Prostate gland (tissue), 2 donors: ENCODE data around the gene MYL12B. TPM values are rescaled to one million over a fixed set of nuclear protein-coding genes. Genes with fewer than 3 reads are reported as not detected.
"Not testable (repeated sequence)": the region's sequence is repeated elsewhere in the genome, so short reads cannot be mapped to it uniquely, and the experiment has no call there.

ENCODE experiments used
- DNase-seq: peaks from one replicate; pipeline ENCODE4 v3.0.0-alpha.2; 2019; ENCODE audit warnings: low spot score
- H3K27ac ChIP-seq, 2 donors: fragments of 200-600 bp; sonication (generic); 2 replicates each; pipeline ENCODE4 v1.5.1; 2017 to 2019
- H3K27me3 ChIP-seq: fragments of 200-600 bp; sonication (generic); replicated peaks from 2 replicates; pipeline ENCODE4 v1.5.1; 2019; ENCODE audit not compliant: insufficient read depth
- H3K36me3 ChIP-seq, 2 donors: fragments of 200-600 bp; sonication (generic); 1 replicate in 1 of 2; 2 replicates in 1 of 2; pipeline versions ENCODE4 v1.5.1 to v1.8.1; 2017 to 2019
- H3K4me1 ChIP-seq: fragments of 200-600 bp; sonication (generic); replicated peaks from 2 replicates; pipeline ENCODE4 v1.5.1; 2019
- H3K4me3 ChIP-seq, 2 donors: fragments of 200-600 bp; sonication (generic); 2 replicates each; pipeline ENCODE4 v1.5.1; 2017 to 2019
- H3K9me3 ChIP-seq: fragments of 200-600 bp; sonication (generic); 2 replicates; pipeline ENCODE4 v1.5.1; 2017
- CTCF ChIP-seq, 4 experiments: fragments of 200-600 bp in 2 of 4; fragments of 450-650 bp in 2 of 4; sonication (generic) in 2 of 4; IDR thresholded peaks; 1 replicate in 3 of 4; 2 replicates in 1 of 4; pipeline ENCODE4 v1.5.1; 2016 to 2019; ENCODE audit warnings: antibody characterized with exemption in 4 of 4, mild to moderate bottlenecking in 2 of 4, moderate library complexity in 2 of 4
- POLR2A ChIP-seq: fragments of 450-650 bp; IDR thresholded peaks from one replicate; pipeline ENCODE4 v1.6.1; 2016; ENCODE audit warnings: antibody characterized with exemption, mild to moderate bottlenecking
- POLR2AphosphoS5 ChIP-seq: sonication (generic); formaldehyde crosslinking; IDR thresholded peaks from one replicate; pipeline ENCODE4 v1.6.1; 2017; ENCODE audit warnings: antibody characterized with exemption
- WGBS: methylation state at CpG from one replicate; pipeline ENCODE4 v1.1.5; 2018; 5-methylcytosine and 5-hydroxymethylcytosine counted together
- intact Hi-C: fragments of 100-400 bp; cut with DNase I; formaldehyde crosslinking; loops from one replicate; pipeline ENCODE4 v1.14.2; 2022
- total RNA-seq, 2 donors: library from RNA; depleted of rRNA; stranded (reverse); fragments of >200 nt; gene quantifications; one replicate each; pipeline ENCODE4 v1.1.0, GENCODE V29; 2016

MYL12B gene
- total RNA-seq, 2 donors from 2014 or later: 254 to 310 TPM

- no peak overlapping the region for H3K4me3 ChIP-seq
- no peak overlapping the region for H3K27ac ChIP-seq
- DNase-seq: no peak
- WGBS: 94% methylated on average over 5 of the region's 5 CpGs
- H3K9me3 ChIP-seq: no peaks in the 10 kb centered on the region
- H3K27me3 ChIP-seq: no peaks in the 10 kb centered on the region
- H3K36me3 ChIP-seq: no peaks in the 10 kb centered on the region
- TF ChIP-seq CTCF (IDR thresholded peaks at IDR 0.05) (no peak), POLR2A (no peak), POLR2AphosphoS5 (no peak)
- intact Hi-C loops: no loop called here
- H3K4me1 ChIP-seq: no peaks in the 10 kb centered on the region
Measured at GRCh38 chr18:3216987-3217386, 44.9 kb upstream of the MYL12B start.

- 35% methylated on average over 3 of the region's 3 CpGs for WGBS
Measured at GRCh38 chr18:3217948-3218647, 43.8 kb upstream of the MYL12B start.

GRCh38 chr18:3218819-3219218, 43.1 kb upstream of the MYL12B start:
- Histone ChIP-seq H3K36me3 (no peaks in the 10 kb centered on the region), H3K27ac (no peak overlapping the region), H3K9me3 (no peaks in the 10 kb centered on the region), H3K4me3 (no peak overlapping the region), H3K27me3 (no peaks in the 10 kb centered on the region), H3K4me1 (no peaks in the 10 kb centered on the region)
- DNase-seq: no peak
- intact Hi-C loops: no loop called here
- 86% methylated on average over 2 of the region's 2 CpGs for WGBS
- TF ChIP-seq CTCF (IDR thresholded peaks at IDR 0.05) (no peak), POLR2AphosphoS5 (no peak), POLR2A (no peak)

More at GRCh38 chr18:3217948-3218647, 43.8 kb upstream of the MYL12B start:
- Histone ChIP-seq H3K27ac (no peak overlapping the region), H3K9me3 (no peaks in the 10 kb centered on the region), H3K27me3 (no peaks in the 10 kb centered on the region), H3K4me3 (no peak overlapping the region), H3K36me3 (no peaks in the 10 kb centered on the region), H3K4me1 (no peaks in the 10 kb centered on the region)
- no peak for TF ChIP-seq POLR2A
- no peak for TF ChIP-seq POLR2AphosphoS5
- TF ChIP-seq CTCF (IDR thresholded peaks at IDR 0.05): no peak
- DNase-seq: no peak
- intact Hi-C loops: no loop called here

GRCh38 chr18:3219241-3219630, 42.7 kb upstream of the MYL12B start:
- Histone ChIP-seq H3K9me3 (no peaks in the 10 kb centered on the region), H3K36me3 (no peaks in the 10 kb centered on the region), H3K4me1 (no peaks in the 10 kb centered on the region), H3K27ac (no peak overlapping the region), H3K27me3 (no peaks in the 10 kb centered on the region), H3K4me3 (no peak overlapping the region)
- no peak for DNase-seq
- TF ChIP-seq POLR2AphosphoS5 (no peak), POLR2A (no peak), CTCF (IDR thresholded peaks at IDR 0.05) (no peak)
- WGBS: 79% methylated on average over 8 of the region's 8 CpGs
- intact Hi-C loops: no loop called here

GRCh38 chr18:3219631-3220335, 42.1 kb upstream of the MYL12B start, which contains the start of gene MYOM1:
TSS of gene MYOM1 (minus strand) at chr18:3219968. CDS start at chr18:3215223, 4,745 bp downstream.
- intact Hi-C loops: no loop called here
- TF ChIP-seq POLR2A (no peak), CTCF (IDR thresholded peaks at IDR 0.05) (no peak), POLR2AphosphoS5 (no peak)
- Histone ChIP-seq H3K4me3 (no peak within 1 kb of the TSS), H3K4me1 (no peaks in the 10 kb centered on the region), H3K36me3 (no peaks in the 10 kb centered on the region), H3K27me3 (no peaks in the 10 kb centered on the region), H3K27ac (no peak within 1 kb of the TSS), H3K9me3 (no peaks in the 10 kb centered on the region)
- 66% methylated on average over 9 of the region's 9 CpGs for WGBS
- no peak for DNase-seq

GRCh38 chr18:3220868-3221267, 41.1 kb upstream of the MYL12B start:
- 90% methylated on average over 4 of the region's 4 CpGs for WGBS
- H3K27me3 ChIP-seq, H3K4me1 ChIP-seq, H3K27ac ChIP-seq, DNase-seq, H3K9me3 ChIP-seq, H3K4me3 ChIP-seq, H3K36me3 ChIP-seq, intact Hi-C loops: not testable (repeated sequence)
